Kidney epithelial cell (primary cell): ENCODE measurements around the gene DPY19L3. TPM values are rescaled to one million over a fixed set of nuclear protein-coding genes. Genes with fewer than 3 reads are reported as not detected.

Source experiments
- DNase-seq: peaks from one replicate; pipeline ENCODE4 v3.0.0-alpha.2; 2010; ENCODE audit warnings: low read depth
- H3K27me3 ChIP-seq: 2 replicates; pipeline ENCODE4 v1.6.0; 2011; ENCODE audit warnings: low read length; ENCODE audit not compliant: control insufficient read depth, insufficient read depth
- H3K36me3 ChIP-seq: 2 replicates; pipeline ENCODE4 v1.5.1; 2011; ENCODE audit warnings: low read length; ENCODE audit not compliant: control insufficient read depth, insufficient read depth
- H3K4me3 ChIP-seq: 2 replicates; pipeline ENCODE4 v1.5.1; 2011; ENCODE audit warnings: low read depth, mild to moderate bottlenecking, control low read depth, low read length
- total RNA-seq: library from RNA; depleted of rRNA; stranded (reverse); fragments of >200 nt; gene quantifications from 2 replicates; pipeline ENCODE4 v1.2.3, GENCODE V29; 2015
- TF ChIP-seq, protein P1 (sequence below): IDR thresholded peaks from 2 replicates; pipeline ENCODE4 v1.5.1; 2011; ENCODE audit warnings: mild to moderate bottlenecking, moderate library complexity, low read length, control low read depth, inconsistent platforms; ENCODE audit not compliant: insufficient read depth, poor library complexity, severe bottlenecking

Gene DPY19L3
- total RNA-seq, 1 donor from 2014 or later, result 25.0 TPM

DNA sequence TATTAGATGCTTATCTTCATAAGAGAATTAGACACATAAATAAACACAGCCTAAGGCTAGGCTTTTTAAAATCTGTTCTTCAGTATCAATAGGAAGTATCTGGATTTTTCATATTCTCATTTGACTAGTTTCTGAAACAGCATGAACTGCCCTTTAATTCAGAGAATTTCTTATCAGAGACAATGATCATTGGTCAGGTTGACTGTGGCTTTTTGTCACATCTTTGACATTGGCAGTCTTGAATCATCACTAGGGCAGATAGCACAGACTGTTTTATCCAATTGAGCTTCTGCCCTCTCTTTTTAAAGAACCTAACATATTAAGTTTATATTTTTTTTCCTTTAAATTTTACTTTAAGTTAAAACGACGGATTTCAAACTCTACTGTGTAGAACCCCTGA is 59.6 kb downstream of the DPY19L3 start:
- Histone ChIP-seq H3K4me3 (no peak overlapping the region), H3K36me3 (no peaks in the 10 kb centered on the region), H3K27me3 (no peaks in the 10 kb centered on the region)
- TF ChIP-seq, protein P1, sequence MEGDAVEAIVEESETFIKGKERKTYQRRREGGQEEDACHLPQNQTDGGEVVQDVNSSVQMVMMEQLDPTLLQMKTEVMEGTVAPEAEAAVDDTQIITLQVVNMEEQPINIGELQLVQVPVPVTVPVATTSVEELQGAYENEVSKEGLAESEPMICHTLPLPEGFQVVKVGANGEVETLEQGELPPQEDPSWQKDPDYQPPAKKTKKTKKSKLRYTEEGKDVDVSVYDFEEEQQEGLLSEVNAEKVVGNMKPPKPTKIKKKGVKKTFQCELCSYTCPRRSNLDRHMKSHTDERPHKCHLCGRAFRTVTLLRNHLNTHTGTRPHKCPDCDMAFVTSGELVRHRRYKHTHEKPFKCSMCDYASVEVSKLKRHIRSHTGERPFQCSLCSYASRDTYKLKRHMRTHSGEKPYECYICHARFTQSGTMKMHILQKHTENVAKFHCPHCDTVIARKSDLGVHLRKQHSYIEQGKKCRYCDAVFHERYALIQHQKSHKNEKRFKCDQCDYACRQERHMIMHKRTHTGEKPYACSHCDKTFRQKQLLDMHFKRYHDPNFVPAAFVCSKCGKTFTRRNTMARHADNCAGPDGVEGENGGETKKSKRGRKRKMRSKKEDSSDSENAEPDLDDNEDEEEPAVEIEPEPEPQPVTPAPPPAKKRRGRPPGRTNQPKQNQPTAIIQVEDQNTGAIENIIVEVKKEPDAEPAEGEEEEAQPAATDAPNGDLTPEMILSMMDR, result no peak
- no peak for DNase-seq

- Histone ChIP-seq H3K27me3 (no peaks in the 10 kb centered on the region), H3K4me3 (no peak overlapping the region), H3K36me3 (no peaks in the 10 kb centered on the region)
- TF ChIP-seq, protein P1, result no peak
- no peak for DNase-seq
Observed at GRCh38 chr19:32469795-32470194, 64.2 kb downstream of the DPY19L3 start.

- Histone ChIP-seq H3K27me3 (no peaks in the 10 kb centered on the region), H3K36me3 (no peaks in the 10 kb centered on the region), H3K4me3 (no peak overlapping the region)
- DNase-seq, result no peak
- TF ChIP-seq, protein P1, result no peak
Observed at GRCh38 chr19:32471095-32471494, 65.5 kb downstream of the DPY19L3 start.

DNA sequence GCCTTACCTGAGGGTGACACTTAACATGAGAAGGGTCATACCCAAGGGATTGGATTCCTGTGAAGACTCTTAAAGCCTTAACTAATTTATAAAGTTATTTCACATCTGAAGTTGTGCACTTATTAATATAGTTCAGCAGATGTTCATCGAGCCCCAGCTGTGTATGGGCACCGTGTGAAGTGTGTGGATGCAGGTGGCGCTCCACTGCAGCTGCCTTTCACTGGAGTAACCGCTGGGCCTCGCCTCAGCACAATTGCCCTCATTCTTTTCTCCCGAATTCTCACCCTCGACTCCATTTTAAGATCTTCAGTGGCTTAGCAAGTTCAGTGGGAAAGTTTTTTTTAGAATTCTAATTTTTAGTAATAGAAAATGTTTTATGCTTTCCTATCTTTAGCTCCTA is 66.2 kb downstream of the DPY19L3 start:
- TF ChIP-seq, protein P1, result no peak
- Histone ChIP-seq H3K4me3 (no peak overlapping the region), H3K27me3 (no peaks in the 10 kb centered on the region), H3K36me3 (no peaks in the 10 kb centered on the region)
- DNase-seq, result no peak

GRCh38 chr19:32475141-32476031 is 69.8 kb downstream of the DPY19L3 start:
- Histone ChIP-seq H3K4me3 (no peak overlapping the region), H3K27me3 (no peaks in the 10 kb centered on the region), H3K36me3 (no peaks in the 10 kb centered on the region)
- no peak for DNase-seq
- TF ChIP-seq, protein P1, result no peak

DNA sequence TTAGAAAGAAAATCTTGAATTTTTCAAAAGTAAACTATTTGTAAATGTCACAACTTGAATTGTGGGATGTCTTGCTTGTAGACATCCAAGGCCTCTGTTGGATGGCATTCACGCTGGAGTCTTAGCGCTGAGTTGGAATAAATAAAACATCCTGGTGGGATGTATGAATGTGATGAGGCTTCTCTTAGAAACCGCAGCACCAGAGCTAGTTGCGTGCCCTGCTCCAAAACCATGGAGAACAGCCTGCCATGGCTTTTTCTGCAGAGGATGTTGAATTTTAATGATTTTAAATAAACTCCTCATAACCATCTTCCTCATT is 70.4 kb downstream of the DPY19L3 start:
- DNase-seq, result no peak
- H3K36me3 ChIP-seq, result no peaks in the 10 kb centered on the region
- no peak overlapping the region for H3K4me3 ChIP-seq
- TF ChIP-seq, protein P1, result no peak
- no peaks in the 10 kb centered on the region for H3K27me3 ChIP-seq
